ENCODE results near the gene NLRC3.

The NLRC3 gene

GRCh38 chr16:3578610-3579551, 1.7 kb upstream of the NLRC3 start:
- no peak for DNase-seq

- DNase-seq, result no peak
Measured at GRCh38 chr16:3578121-3578520, 918 bp upstream of the NLRC3 start.

- no peak for DNase-seq
Measured at GRCh38 chr16:3576211-3576610, 992 bp downstream of the NLRC3 start.

GRCh38 chr16:3575491-3575890, 1.7 kb downstream of the NLRC3 start:
- DNase-seq, result no peak

GRCh38 chr16:3574195-3574594, 3.0 kb downstream of the NLRC3 start:
- DNase-seq, result no peak

- no peak for DNase-seq
Measured at GRCh38 chr16:3573146-3573815, 3.9 kb downstream of the NLRC3 start.

- no peak for DNase-seq
Measured at GRCh38 chr16:3570420-3571062, 6.7 kb downstream of the NLRC3 start.

GRCh38 chr16:3569851-3570250, 7.4 kb downstream of the NLRC3 start:
- DNase-seq, result no peak

- DNase-seq, result no peak
Measured at GRCh38 chr16:3566990-3567389, 10.2 kb downstream of the NLRC3 start.

- no peak for DNase-seq
Measured at GRCh38 chr16:3564889-3565141, 12.4 kb downstream of the NLRC3 start.

- DNase-seq, result no peak
Measured at GRCh38 chr16:3564130-3564888, 12.9 kb downstream of the NLRC3 start.

GRCh38 chr16:3562914-3563480, 14.2 kb downstream of the NLRC3 start:
- DNase-seq, result no peak

- DNase-seq, result no peak
Measured at GRCh38 chr16:3561626-3562025, 15.6 kb downstream of the NLRC3 start.

GRCh38 chr16:3554351-3554928, 22.8 kb downstream of the NLRC3 start:
- DNase-seq, result no peak

GRCh38 chr16:3553138-3553923, 23.9 kb downstream of the NLRC3 start:
- no peak for DNase-seq

- DNase-seq, result no peak
Measured at GRCh38 chr16:3550851-3551847, 26.1 kb downstream of the NLRC3 start.

GRCh38 chr16:3549906-3550305, 27.3 kb downstream of the NLRC3 start:
- no peak for DNase-seq

- DNase-seq, result no peak
Measured at GRCh38 chr16:3548859-3549258, 28.3 kb downstream of the NLRC3 start.

- no peak for DNase-seq
Measured at GRCh38 chr16:3548445-3548844, 28.8 kb downstream of the NLRC3 start.

GRCh38 chr16:3546986-3547682, 30.1 kb downstream of the NLRC3 start:
- no peak for DNase-seq

Data from NCI-H1092 (cell line).